Measurements from ENCODE around the gene IFITM5.
"Not testable (repeated sequence)": the region's sequence is repeated elsewhere in the genome, so short reads cannot be mapped to it uniquely, and the experiment has no call there.

The IFITM5 gene

GRCh38 chr11:282171-282570 is 17.2 kb downstream of the IFITM5 start:
- DNase-seq = no peak

- DNase-seq = no peak
Measured at GRCh38 chr11:281486-282161, 17.7 kb downstream of the IFITM5 start.

- no peak for DNase-seq
Measured at GRCh38 chr11:280706-281485, 18.4 kb downstream of the IFITM5 start.

- no peak for DNase-seq
Measured at GRCh38 chr11:279966-280705, 19.2 kb downstream of the IFITM5 start.

GRCh38 chr11:279040-279965 is 20.0 kb downstream of the IFITM5 start:
- DNase-seq = no peak

- DNase-seq = no peak
Measured at GRCh38 chr11:278001-278951, 21.1 kb downstream of the IFITM5 start, which contains the start of gene NLRP6. Gene NLRP6 (plus strand): TSS chr11:278407. CDS start chr11:278570, 163 bp downstream.

- no peak for DNase-seq
Measured at GRCh38 chr11:276219-276618, 23.1 kb downstream of the IFITM5 start.

GRCh38 chr11:272931-273198 is 26.5 kb downstream of the IFITM5 start:
- no peak for DNase-seq

- no peak for DNase-seq
Measured at GRCh38 chr11:272195-272930, 27.0 kb downstream of the IFITM5 start.

- no peak for DNase-seq
Measured at GRCh38 chr11:271319-271715, 28.0 kb downstream of the IFITM5 start.

GRCh38 chr11:270451-271318 is 28.6 kb downstream of the IFITM5 start:
- DNase-seq = no peak

GRCh38 chr11:269146-269890 is 30.0 kb downstream of the IFITM5 start:
- DNase-seq = no peak

GRCh38 chr11:268716-269145 is 30.6 kb downstream of the IFITM5 start:
- not testable (repeated sequence) for DNase-seq

- DNase-seq = no peak
Measured at GRCh38 chr11:267491-267994, 31.8 kb downstream of the IFITM5 start.

- no peak for DNase-seq
Measured at GRCh38 chr11:266676-267439, 32.5 kb downstream of the IFITM5 start.

- DNase-seq = no peak
Measured at GRCh38 chr11:261624-262023, 37.7 kb downstream of the IFITM5 start.

- no peak for DNase-seq
Measured at GRCh38 chr11:259413-259812, 39.9 kb downstream of the IFITM5 start.

Data from NCI-H446 (cell line).